Neural progenitor cell (in vitro differentiated cells): Measurements from ENCODE around the gene TP53I13. TPM values are rescaled to one million over a fixed set of nuclear protein-coding genes. Genes with fewer than 3 reads are reported as not detected.

Experiments used
- DNase-seq: peaks from one replicate; pipeline ENCODE4 v3.0.0-alpha.2; 2016; ENCODE audit warnings: low spot score
- H2AFZ ChIP-seq: fragments of 200-600 bp; sonication (generic); replicated peaks from 2 replicates; pipeline ENCODE4 v1.6.1; 2016; ENCODE audit warnings: antibody characterized with exemption
- H3F3A ChIP-seq: fragments of 200-600 bp; sonication (generic); 2 replicates; pipeline ENCODE4 v1.6.1; 2016; ENCODE audit warnings: antibody characterized with exemption, low read depth
- H3K27ac ChIP-seq: fragments of 200-600 bp; sonication (generic); 2 replicates; pipeline ENCODE4 v1.5.1; 2016; ENCODE audit warnings: mild to moderate bottlenecking
- H3K27me3 ChIP-seq: fragments of 200-600 bp; sonication (generic); 2 replicates; pipeline ENCODE4 v1.6.1; 2016; ENCODE audit warnings: mild to moderate bottlenecking, moderate library complexity
- H3K36me3 ChIP-seq: fragments of 200-600 bp; sonication (generic); 2 replicates; pipeline ENCODE4 v1.5.1; 2016
- H3K4me1 ChIP-seq: fragments of 200-600 bp; sonication (generic); 2 replicates; pipeline ENCODE4 v1.6.1; 2016; ENCODE audit warnings: mixed run types
- H3K4me2 ChIP-seq: fragments of 200-600 bp; sonication (generic); 2 replicates; pipeline ENCODE4 v1.6.1; 2016
- H3K4me3 ChIP-seq: fragments of 200-600 bp; sonication (generic); 2 replicates; pipeline ENCODE4 v1.5.1; 2016
- H3K79me2 ChIP-seq: fragments of 200-600 bp; sonication (generic); 2 replicates; pipeline ENCODE4 v1.6.1; 2016; ENCODE audit warnings: low read depth
- H3K9ac ChIP-seq: fragments of 200-600 bp; sonication (generic); 2 replicates; pipeline ENCODE4 v1.6.1; 2016
- H3K9me3 ChIP-seq: fragments of 200-600 bp; sonication (generic); 2 replicates; pipeline ENCODE4 v1.5.1; 2016; ENCODE audit warnings: low read depth
- H4K20me1 ChIP-seq: fragments of 200-600 bp; sonication (generic); 2 replicates; pipeline ENCODE4 v1.6.1; 2016; ENCODE audit warnings: low read depth
- H3K27ac Mint-ChIP-seq: 3 replicates; pipeline ENCODE4 v1.8.0; 2021; ENCODE audit warnings: mixed read lengths
- H3K27me3 Mint-ChIP-seq: 2 replicates; pipeline ENCODE4 v1.8.0; 2022; ENCODE audit warnings: low read depth, mild to moderate bottlenecking, inconsistent platforms, moderate library complexity, mixed read lengths; ENCODE audit not compliant: insufficient read depth
- H3K36me3 Mint-ChIP-seq: 3 replicates; pipeline ENCODE4 v1.8.0; 2021; ENCODE audit warnings: mixed read lengths
- H3K4me1 Mint-ChIP-seq: 3 replicates; pipeline ENCODE4 v1.8.0; 2021; ENCODE audit warnings: mixed read lengths
- H3K4me3 Mint-ChIP-seq: 3 replicates; pipeline ENCODE4 v1.8.0; 2021; ENCODE audit warnings: mild to moderate bottlenecking, moderate library complexity, mixed read lengths
- H3K9me3 Mint-ChIP-seq: 3 replicates; pipeline ENCODE4 v1.8.0; 2020; ENCODE audit warnings: mixed read lengths
- EZH2 ChIP-seq: fragments of 200-600 bp; sonication (generic); IDR thresholded peaks from 2 replicates; pipeline ENCODE4 v1.6.1; 2017; ENCODE audit warnings: antibody characterized with exemption, mild to moderate bottlenecking, moderate library complexity
- EZH2phosphoT487 ChIP-seq: fragments of 200-600 bp; sonication (generic); IDR thresholded peaks from 2 replicates; pipeline ENCODE4 v1.6.1; 2017; ENCODE audit warnings: antibody characterized with exemption
- total RNA-seq: library from RNA; depleted of rRNA; stranded (reverse); fragments of >200 nt; gene quantifications from 2 replicates; pipeline ENCODE4 v1.2.3, GENCODE V29; 2015; ENCODE audit warnings: low replicate concordance
- TF ChIP-seq, protein P1 (sequence below): fragments of 200-600 bp; sonication (generic); IDR thresholded peaks from 2 replicates; pipeline ENCODE4 v1.5.1; 2017; ENCODE audit warnings: antibody characterized with exemption, mild to moderate bottlenecking

The TP53I13 gene
- total RNA-seq, 1 donor from 2014 or later = 9.2 TPM

DNA sequence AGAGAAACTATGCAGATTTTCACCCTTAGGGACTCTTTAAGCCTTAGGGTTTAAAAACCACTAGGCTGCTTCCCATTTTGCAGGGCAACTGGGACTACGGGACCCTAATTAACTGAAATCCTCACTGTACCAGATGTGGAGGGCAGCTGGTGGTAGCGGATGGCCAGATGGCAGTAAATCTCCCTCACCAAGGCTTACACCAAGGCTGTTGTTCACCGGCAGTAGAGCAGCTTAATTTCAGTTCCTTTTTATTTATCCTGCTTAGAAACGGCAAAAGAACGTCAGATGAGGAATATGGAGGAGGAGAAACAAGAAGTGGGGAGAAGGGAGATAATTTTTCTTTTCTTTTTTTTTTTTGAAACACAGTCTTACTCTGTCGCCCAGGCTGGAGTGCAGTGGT is 8.2 kb upstream of the TP53I13 start:
- no peak overlapping the region for H3K4me3 ChIP-seq
- peaks cover 1% of the 10 kb centered on the region for H4K20me1 ChIP-seq
- peaks cover 16% of the 10 kb centered on the region for H3K27me3 Mint-ChIP-seq
- peaks cover under 1% of the 10 kb centered on the region for H3K4me1 ChIP-seq
- no peak overlapping the region for H3K9ac ChIP-seq
- H3K79me2 ChIP-seq = no peaks in the 10 kb centered on the region
- TF ChIP-seq EZH2phosphoT487 (no peak), EZH2 (no peak)
- TF ChIP-seq, protein P1, sequence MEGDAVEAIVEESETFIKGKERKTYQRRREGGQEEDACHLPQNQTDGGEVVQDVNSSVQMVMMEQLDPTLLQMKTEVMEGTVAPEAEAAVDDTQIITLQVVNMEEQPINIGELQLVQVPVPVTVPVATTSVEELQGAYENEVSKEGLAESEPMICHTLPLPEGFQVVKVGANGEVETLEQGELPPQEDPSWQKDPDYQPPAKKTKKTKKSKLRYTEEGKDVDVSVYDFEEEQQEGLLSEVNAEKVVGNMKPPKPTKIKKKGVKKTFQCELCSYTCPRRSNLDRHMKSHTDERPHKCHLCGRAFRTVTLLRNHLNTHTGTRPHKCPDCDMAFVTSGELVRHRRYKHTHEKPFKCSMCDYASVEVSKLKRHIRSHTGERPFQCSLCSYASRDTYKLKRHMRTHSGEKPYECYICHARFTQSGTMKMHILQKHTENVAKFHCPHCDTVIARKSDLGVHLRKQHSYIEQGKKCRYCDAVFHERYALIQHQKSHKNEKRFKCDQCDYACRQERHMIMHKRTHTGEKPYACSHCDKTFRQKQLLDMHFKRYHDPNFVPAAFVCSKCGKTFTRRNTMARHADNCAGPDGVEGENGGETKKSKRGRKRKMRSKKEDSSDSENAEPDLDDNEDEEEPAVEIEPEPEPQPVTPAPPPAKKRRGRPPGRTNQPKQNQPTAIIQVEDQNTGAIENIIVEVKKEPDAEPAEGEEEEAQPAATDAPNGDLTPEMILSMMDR = no peak
- no peaks in the 10 kb centered on the region for H3K4me1 Mint-ChIP-seq
- no peak overlapping the region for H3K4me3 Mint-ChIP-seq
- H3K9me3 Mint-ChIP-seq = no peaks in the 10 kb centered on the region
- no peaks in the 10 kb centered on the region for H3K36me3 ChIP-seq
- H3K9me3 ChIP-seq = no peaks in the 10 kb centered on the region
- no peak overlapping the region for H2AFZ ChIP-seq
- H3K27ac Mint-ChIP-seq = no peak overlapping the region
- no peak for DNase-seq
- H3K27me3 ChIP-seq = peaks cover 15% of the 10 kb centered on the region
- no peaks in the 10 kb centered on the region for H3K36me3 Mint-ChIP-seq
- peaks cover 10% of the 10 kb centered on the region for H3F3A ChIP-seq
- no peak overlapping the region for H3K27ac ChIP-seq
- H3K4me2 ChIP-seq = no peak overlapping the region

DNA sequence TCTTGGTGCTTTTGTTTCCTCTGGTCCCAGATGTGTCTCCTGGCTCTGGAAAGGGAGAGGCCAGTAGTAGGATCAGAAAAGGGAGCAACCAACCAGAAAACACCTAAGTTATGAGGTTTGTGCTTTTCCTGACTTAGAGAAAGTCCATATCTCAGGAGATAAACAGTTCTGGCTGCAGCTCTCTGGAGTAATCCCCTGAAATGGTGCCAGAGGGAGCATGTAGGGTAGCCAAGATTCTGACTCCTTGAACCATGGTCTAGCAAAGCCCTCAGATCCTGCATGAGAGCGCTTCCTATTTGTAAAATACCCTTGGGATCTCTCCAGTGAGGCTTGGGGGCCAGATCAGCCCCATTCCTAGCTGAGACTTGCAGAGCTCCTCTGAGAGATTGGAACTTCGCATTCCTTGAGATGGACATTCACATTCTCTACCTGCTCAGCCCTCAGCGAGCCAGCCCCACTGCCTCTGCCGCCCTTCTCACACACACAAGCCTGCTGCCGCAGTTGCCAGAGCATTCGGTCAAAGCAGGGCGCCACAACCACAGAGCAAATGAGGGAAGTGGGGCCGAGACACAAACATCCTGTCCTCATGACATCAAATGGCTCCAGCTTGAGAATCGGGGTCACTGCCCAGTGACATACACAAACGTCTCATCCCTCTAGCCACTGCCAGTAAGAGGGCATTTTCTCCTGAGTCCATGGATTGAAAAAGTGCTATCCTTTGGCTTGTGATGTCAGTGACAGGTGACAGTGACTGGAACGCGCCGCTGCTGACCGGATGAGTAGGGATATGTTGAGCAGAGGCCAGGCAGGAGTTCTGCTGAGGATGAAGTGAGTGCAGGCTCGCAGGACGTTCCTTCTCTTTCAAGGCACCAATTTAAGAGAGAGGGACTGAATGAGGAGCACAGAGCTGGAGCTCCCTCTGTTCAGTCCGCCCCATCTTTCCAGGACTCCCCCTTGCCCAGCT is 6.7 kb upstream of the TP53I13 start:
- H3K9ac ChIP-seq = no peak overlapping the region
- no peaks in the 10 kb centered on the region for H3K36me3 ChIP-seq
- H3K9me3 Mint-ChIP-seq = no peaks in the 10 kb centered on the region
- no peak overlapping the region for H3K4me2 ChIP-seq
- H3K4me3 Mint-ChIP-seq = no peak overlapping the region
- no peaks in the 10 kb centered on the region for H3K36me3 Mint-ChIP-seq
- H3K4me1 Mint-ChIP-seq = peaks cover 5% of the 10 kb centered on the region
- H3K27ac Mint-ChIP-seq = peak overlapping the region; percentile 66
- peaks cover 25% of the 10 kb centered on the region for H3F3A ChIP-seq
- DNase-seq = no peak
- TF ChIP-seq, protein P1 = no peak
- TF ChIP-seq EZH2 = no peak
- TF ChIP-seq EZH2phosphoT487 = no peak
- H3K4me1 ChIP-seq = peaks cover 9% of the 10 kb centered on the region
- H3K27ac ChIP-seq = no peak overlapping the region
- H3K79me2 ChIP-seq = no peaks in the 10 kb centered on the region
- peaks cover 27% of the 10 kb centered on the region for H3K27me3 Mint-ChIP-seq
- H3K4me3 ChIP-seq = no peak overlapping the region
- H4K20me1 ChIP-seq = peaks cover 5% of the 10 kb centered on the region
- H3K27me3 ChIP-seq = peaks cover 30% of the 10 kb centered on the region
- H3K9me3 ChIP-seq = no peaks in the 10 kb centered on the region
- H2AFZ ChIP-seq = no peak overlapping the region

DNA sequence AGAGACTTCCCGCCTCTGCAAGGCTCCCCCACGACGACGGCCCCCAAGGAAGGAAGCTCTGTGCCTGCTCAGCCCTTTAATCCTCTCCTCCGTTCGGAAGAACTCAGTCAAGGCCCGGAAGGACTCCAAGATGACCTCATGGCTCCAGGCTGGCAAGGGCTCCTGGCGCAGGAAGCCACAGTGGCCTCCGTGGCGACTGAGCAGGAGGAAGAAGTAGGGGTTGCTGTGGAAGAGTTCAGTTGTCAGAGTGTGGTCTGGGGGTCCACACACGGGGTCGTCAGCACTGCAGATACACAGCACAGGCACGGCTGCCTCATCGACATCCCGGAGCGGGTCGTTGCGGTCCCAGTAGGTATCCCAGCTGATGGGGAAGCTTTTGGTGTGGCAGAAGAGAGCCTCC is 5.9 kb upstream of the TP53I13 start:
- Histone ChIP-seq H3F3A (peaks cover 33% of the 10 kb centered on the region), H3K4me3 (no peak overlapping the region), H3K9me3 (no peaks in the 10 kb centered on the region), H4K20me1 (peaks cover 5% of the 10 kb centered on the region), H3K36me3 (no peaks in the 10 kb centered on the region), H3K4me1 (peaks cover 9% of the 10 kb centered on the region), H3K9ac (no peak overlapping the region), H3K79me2 (no peaks in the 10 kb centered on the region), H3K4me2 (no peak overlapping the region), H2AFZ (no peak overlapping the region), H3K27ac (no peak overlapping the region), H3K27me3 (peaks cover 38% of the 10 kb centered on the region)
- Mint-ChIP-seq H3K4me1 (peaks cover 5% of the 10 kb centered on the region), H3K27ac (no peak overlapping the region), H3K9me3 (no peaks in the 10 kb centered on the region), H3K36me3 (no peaks in the 10 kb centered on the region), H3K27me3 (peaks cover 29% of the 10 kb centered on the region), H3K4me3 (no peak overlapping the region)
- TF ChIP-seq EZH2phosphoT487 (no peak), EZH2 (no peak)
- TF ChIP-seq, protein P1 = no peak
- DNase-seq = no peak
